SU-DHL-6 (cell line): Measurements from ENCODE around the gene FHOD1.

Source experiments
- CTCF ChIP-seq: fragments of 200-600 bp; sonication (generic); IDR thresholded peaks from one replicate; pipeline ENCODE4 v1.5.1; 2017; ENCODE audit warnings: antibody characterized with exemption, mild to moderate bottlenecking, low read length, moderate library complexity; ENCODE audit not compliant: insufficient read depth, poor library complexity, severe bottlenecking
- EZH2phosphoT487 ChIP-seq: fragments of 200-600 bp; sonication (generic), shearing (Covaris generic); conservative IDR thresholded peaks from 2 replicates; pipeline ENCODE4 v1.6.1; 2018; ENCODE audit warnings: mild to moderate bottlenecking, antibody characterized with exemption, low read length, moderate library complexity, mixed read lengths

DNA sequence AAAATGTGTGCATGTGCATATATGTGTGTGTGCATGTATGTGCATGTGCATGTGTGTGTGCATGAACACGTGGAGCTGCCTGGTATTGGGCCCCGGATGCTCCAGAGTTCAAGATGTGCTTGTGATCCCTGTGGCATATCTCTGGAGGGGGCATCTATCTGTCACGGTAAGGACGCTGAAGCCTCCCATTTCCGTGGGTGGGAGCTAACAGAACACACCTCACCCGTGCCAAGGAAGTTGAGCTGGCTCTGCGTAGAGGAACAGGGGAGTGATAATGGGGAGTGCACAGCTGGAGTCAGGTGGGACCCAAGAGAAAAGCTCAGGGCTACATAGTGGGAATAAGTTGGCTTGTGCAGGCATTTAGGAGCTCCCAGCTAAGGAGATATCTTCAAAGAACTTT is 35.6 kb downstream of the FHOD1 start:
- TF ChIP-seq CTCF (no peak), EZH2phosphoT487 (no peak)
